IMR-90 (cell line): ENCODE measurements around the gene HSH2D. TPM values are rescaled to one million over a fixed set of nuclear protein-coding genes. Genes with fewer than 3 reads are reported as not detected.

ENCODE experiments used
- ATAC-seq: fragments of 200-7000 bp; cut with Tn5 transposase; 2 replicates; pipeline ENCODE4 v1.9.1; 2020; ENCODE audit warnings: low read depth, mild to moderate bottlenecking, moderate library complexity
- BruUV-seq: library from RNA; stranded (reverse); fragments of 400-500 nt; replicated peaks from 2 replicates; lab custom pipeline; 2021; lab: Mats Ljungman, UMichigan
- CTCF ChIA-PET: fragments of 300-600 bp; formaldehyde crosslinking; extraction: SDS; loops from one replicate; lab custom pipeline; 2021; ENCODE audit warnings: antibody characterized with exemption; lab: Yijun Ruan, JAX
- POLR2A ChIA-PET: fragments of 300-600 bp; sonication (Branson Sonifier 250); formaldehyde crosslinking; loops from one replicate; lab custom pipeline; 2022; ENCODE audit warnings: antibody characterized with exemption; ENCODE audit not compliant: unreplicated experiment; lab: Charles Lee
- DNase-seq: peaks from one replicate; pipeline ENCODE4 v3.0.0; 2013
- H2AFZ ChIP-seq: replicated peaks from 2 replicates; pipeline ENCODE3; 2013; ENCODE audit warnings: low read length, mild to moderate bottlenecking; ENCODE audit not compliant: poor library complexity
- H2AK5ac ChIP-seq: 2 replicates; pipeline ENCODE4 v1.6.1; 2013; ENCODE audit warnings: low read depth, low read length, inconsistent platforms
- H2AK9ac ChIP-seq: replicated peaks from 2 replicates; pipeline ENCODE3; 2013; ENCODE audit warnings: mild to moderate bottlenecking, low read depth, low read length, moderate library complexity; ENCODE audit not compliant: poor library complexity
- H2BK120ac ChIP-seq: 2 replicates; pipeline ENCODE4 v1.6.1; 2013; ENCODE audit warnings: low read depth, low read length, inconsistent platforms
- H2BK15ac ChIP-seq: 3 replicates; pipeline ENCODE4 v1.6.1; 2013; ENCODE audit warnings: low read depth, low read length, inconsistent platforms
- H2BK20ac ChIP-seq: 2 replicates; pipeline ENCODE4 v1.6.1; 2013; ENCODE audit warnings: low read depth, mild to moderate bottlenecking, inconsistent platforms, low read length, moderate library complexity
- H2BK5ac ChIP-seq: 2 replicates; pipeline ENCODE4 v1.6.1; 2013; ENCODE audit warnings: mild to moderate bottlenecking, low read depth, low read length, inconsistent platforms; ENCODE audit not compliant: poor library complexity, severe bottlenecking
- H3K14ac ChIP-seq: replicated peaks from 2 replicates; pipeline ENCODE4 v1.6.1; 2013; ENCODE audit warnings: low read depth, low read length, inconsistent platforms
- H3K18ac ChIP-seq: 2 replicates; pipeline ENCODE4 v1.6.1; 2013; ENCODE audit warnings: low read depth, low read length, control low read depth
- H3K23ac ChIP-seq: 2 replicates; pipeline ENCODE4 v1.6.1; 2013; ENCODE audit warnings: low read depth, low read length, inconsistent platforms
- H3K27ac ChIP-seq: 2 replicates; pipeline ENCODE4 v1.5.1; 2013; ENCODE audit warnings: mild to moderate bottlenecking, control low read depth, low read length; ENCODE audit not compliant: insufficient read depth
- H3K27me3 ChIP-seq: 2 replicates; pipeline ENCODE4 v1.6.1; 2013; ENCODE audit warnings: low read length; ENCODE audit not compliant: control insufficient read depth, insufficient read depth
- H3K36me3 ChIP-seq: 2 replicates; pipeline ENCODE4 v1.6.1; 2013; ENCODE audit warnings: low read length, mixed read lengths; ENCODE audit not compliant: control insufficient read depth, insufficient read depth
- H3K4ac ChIP-seq: 2 replicates; pipeline ENCODE4 v1.6.1; 2013; ENCODE audit warnings: low read depth, low read length, inconsistent platforms
- H3K4me1 ChIP-seq: 2 replicates; pipeline ENCODE4 v1.6.1; 2013; ENCODE audit warnings: low read length, mixed read lengths; ENCODE audit not compliant: control insufficient read depth, insufficient read depth
- H3K4me2 ChIP-seq: 2 replicates; pipeline ENCODE4 v1.6.1; 2013; ENCODE audit warnings: low read depth, mild to moderate bottlenecking, control low read depth, low read length, moderate library complexity
- H3K4me3 ChIP-seq: 2 replicates; pipeline ENCODE4 v1.5.1; 2013; ENCODE audit warnings: low read depth, mild to moderate bottlenecking, control low read depth, low read length, moderate library complexity; ENCODE audit not compliant: insufficient read depth
- H3K56ac ChIP-seq: 2 replicates; pipeline ENCODE4 v1.6.1; 2013; ENCODE audit warnings: low read length, inconsistent platforms; ENCODE audit not compliant: insufficient read depth; ENCODE audit errors: extremely low read depth
- H3K79me1 ChIP-seq, 2 experiments: 2 replicates each; pipeline ENCODE4 v1.6.1; 2013; ENCODE audit warnings: low read length in 2 of 2, inconsistent platforms in 1 of 2, low read depth in 1 of 2
- H3K9ac ChIP-seq: 2 replicates; pipeline ENCODE4 v1.6.1; 2013; ENCODE audit warnings: low read depth, low read length, control low read depth
- H3K9me1 ChIP-seq: 2 replicates; pipeline ENCODE4 v1.6.1; 2013; ENCODE audit warnings: low read length, inconsistent platforms; ENCODE audit not compliant: insufficient read depth
- H3K9me3 ChIP-seq: 2 replicates; pipeline ENCODE4 v1.6.1; 2013; ENCODE audit warnings: low read length; ENCODE audit not compliant: control insufficient read depth, insufficient read depth
- H4K20me1 ChIP-seq: 2 replicates; pipeline ENCODE4 v1.6.1; 2013; ENCODE audit warnings: low read length, inconsistent platforms; ENCODE audit not compliant: insufficient read depth
- H4K5ac ChIP-seq: 2 replicates; pipeline ENCODE4 v1.6.1; 2013; ENCODE audit warnings: mild to moderate bottlenecking, low read depth, low read length, control low read depth
- H4K8ac ChIP-seq, 2 experiments: 2 replicates each; pipeline ENCODE4 v1.6.1; 2013; ENCODE audit warnings: low read depth in 2 of 2, low read length in 2 of 2, control low read depth in 1 of 2, inconsistent platforms in 1 of 2
- H4K91ac ChIP-seq: 2 replicates; pipeline ENCODE4 v1.6.1; 2013; ENCODE audit warnings: low read depth, low read length, inconsistent platforms; ENCODE audit not compliant: insufficient read depth
- BHLHE40 ChIP-seq: fragments of 150-350 bp; IDR thresholded peaks from 2 replicates; pipeline ENCODE4 v1.6.1; 2016; ENCODE audit warnings: mild to moderate bottlenecking, low read depth, low read length
- CEBPB ChIP-seq: IDR thresholded peaks from 2 replicates; pipeline ENCODE4 v1.6.1; 2012; ENCODE audit warnings: low read depth, low read length, improper control_type of control experiment
- CHD1 ChIP-seq: IDR thresholded peaks from 2 replicates; pipeline ENCODE4 v1.6.1; 2012; ENCODE audit warnings: low read depth, low read length, improper control_type of control experiment
- FOS ChIP-seq: fragments of 150-350 bp; IDR thresholded peaks from 2 replicates; pipeline ENCODE4 v1.6.1; 2016; ENCODE audit warnings: low read depth, low read length
- MAFK ChIP-seq: IDR thresholded peaks from 2 replicates; pipeline ENCODE4 v1.6.1; 2012; ENCODE audit warnings: low read depth, low read length, improper control_type of control experiment
- MAZ ChIP-seq: IDR thresholded peaks from 2 replicates; pipeline ENCODE4 v1.6.1; 2012; ENCODE audit warnings: low read depth, mild to moderate bottlenecking, low read length, improper control_type of control experiment, moderate library complexity, borderline replicate concordance
- MXI1 ChIP-seq: IDR thresholded peaks from 2 replicates; pipeline ENCODE4 v1.6.1; 2012; ENCODE audit warnings: low read depth, mild to moderate bottlenecking, low read length, moderate library complexity, borderline replicate concordance
- NFE2L2 ChIP-seq: fragments of 150-350 bp; IDR thresholded peaks from 2 replicates; pipeline ENCODE4 v1.6.1; 2016; ENCODE audit warnings: low read depth, mild to moderate bottlenecking, low read length
- POLR2A ChIP-seq: IDR thresholded peaks from 2 replicates; pipeline ENCODE4 v1.6.1; 2012; ENCODE audit warnings: mild to moderate bottlenecking, low read depth, low read length
- RAD21 ChIP-seq: IDR thresholded peaks from 2 replicates; pipeline ENCODE4 v1.6.1; 2012; ENCODE audit warnings: low read length, improper control_type of control experiment
- RFX5 ChIP-seq: IDR thresholded peaks from 2 replicates; pipeline ENCODE4 v1.8.0; 2012; ENCODE audit warnings: low read depth, mild to moderate bottlenecking, low read length, moderate library complexity
- SMC3 ChIP-seq: fragments of 150-350 bp; IDR thresholded peaks from 2 replicates; pipeline ENCODE4 v1.6.1; 2016; ENCODE audit warnings: low read depth, mild to moderate bottlenecking, antibody characterized with exemption, low read length, moderate library complexity
- WGBS, 2 experiments: methylation state at CpG; one replicate each; pipeline versions ENCODE4 v1.1.5 to v1.1.7; 2013; ENCODE audit warnings: missing lambda C conversion rate in 2 of 2; ENCODE audit not compliant: insufficient read length in 1 of 2; ENCODE audit errors: extremely low coverage in 2 of 2; 5-methylcytosine and 5-hydroxymethylcytosine counted together
- dilution Hi-C: fragments of 300-500 bp; cut with HindIII; formaldehyde crosslinking; loops from one replicate; pipeline ENCODE4 v1.14.3; 2018; ENCODE audit warnings: low sequenced_read_pairs; ENCODE audit not compliant: unreplicated experiment
- in situ Hi-C: fragments of 300-500 bp; cut with MboI; formaldehyde crosslinking; loops from 3 replicates; pipeline ENCODE4 v1.14.3; 2019; ENCODE audit warnings: low sequenced_read_pairs, inconsistent platforms, mixed read lengths
- intact Hi-C: fragments of 100-400 bp; cut with micrococcal nuclease; formaldehyde crosslinking; loops from 2 replicates; pipeline ENCODE4 v1.10.0; 2022
- polyA plus RNA-seq, 3 experiments: library from polyadenylated mRNA; depleted of rRNA; stranded (reverse); fragments of >200 nt; gene quantifications; 2 replicates each; pipeline ENCODE4 v1.2.3, GENCODE V29; 2012; ENCODE audit warnings: low replicate concordance in 1 of 3
- total RNA-seq: library from RNA; depleted of rRNA; stranded (reverse); fragments of >200 nt; gene quantifications from 2 replicates; pipeline ENCODE4 v1.2.3, GENCODE V29; 2012
- TF ChIP-seq, protein P1 (sequence below): conservative IDR thresholded peaks from 2 replicates; pipeline ENCODE4 v1.5.1; 2012; ENCODE audit warnings: mild to moderate bottlenecking, low read depth, low read length, improper control_type of control experiment
- TF ChIP-seq, protein P2 (sequence below): fragments of 150-350 bp; IDR thresholded peaks from 2 replicates; pipeline ENCODE4 v1.6.1; 2016; ENCODE audit warnings: low read depth, mild to moderate bottlenecking, low read length, moderate library complexity, borderline replicate concordance
- TF ChIP-seq, protein P3 (sequence below): fragments of 150-350 bp; IDR thresholded peaks from 2 replicates; pipeline ENCODE4 v1.6.1; 2017; ENCODE audit warnings: mild to moderate bottlenecking, antibody characterized with exemption, low read length, low read depth

Gene HSH2D
- total and polyA plus RNA-seq, 2 of the 4 experiments (the other 2 are of a cell fraction): not detected

DNA sequence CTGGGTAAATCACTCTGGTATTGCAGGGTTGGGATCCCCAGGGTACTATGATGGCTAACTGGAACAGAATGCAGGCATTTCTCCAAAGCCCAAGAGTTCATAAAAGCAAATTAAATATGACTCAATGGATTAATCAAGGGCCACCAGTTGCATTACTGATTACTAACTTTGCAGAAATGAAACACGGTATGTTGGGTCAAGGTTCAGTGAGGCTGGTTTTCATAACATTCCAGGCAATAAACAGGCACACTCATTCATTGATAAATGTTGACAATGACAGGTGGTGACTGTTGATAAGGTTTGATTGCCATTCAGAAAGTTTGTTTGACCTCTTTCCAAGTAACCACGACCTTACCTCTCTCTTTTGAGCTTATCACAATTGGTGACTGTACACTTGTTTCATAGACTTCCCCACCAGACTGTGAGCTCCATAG lies 53.7 kb downstream of the HSH2D start:
- Histone ChIP-seq H2BK20ac (peak overlapping the region; percentile 23; the same call in 1 of the 2 replicates), H4K8ac (peak overlapping the region; percentile 71 to 98), H2BK5ac (peak overlapping the region; percentile 91), H3K9me3 (no peaks in the 10 kb centered on the region), H3K56ac (peak overlapping the region; percentile 94), H2BK15ac (peak overlapping the region; percentile 57; the same call in 1 of the 3 replicates), H2AFZ (peak overlapping the region; percentile 91), H3K23ac (peak overlapping the region; percentile 78), H4K91ac (peak overlapping the region; percentile 90), H4K5ac (peak overlapping the region; percentile 93), H3K18ac (peak overlapping the region; percentile 48), H3K4me1 (peaks cover 9% of the 10 kb centered on the region), H3K4me3 (peak overlapping the region; percentile 47), H2AK9ac (peak overlapping the region; percentile 97), H3K4ac (peak overlapping the region; percentile 87), H4K20me1 (peaks cover 35% of the 10 kb centered on the region), H2BK120ac (peak overlapping the region; percentile 64), H3K27ac (peak overlapping the region; percentile 82), H3K36me3 (peaks cover 18% of the 10 kb centered on the region), H3K27me3 (no peaks in the 10 kb centered on the region), H3K79me1 (peaks cover 2 to 41% of the 10 kb centered on the region in 2 experiments; a peak in 3 of 4 replicates), H3K14ac (peak overlapping the region; percentile 78), H3K9me1 (peaks cover 24% of the 10 kb centered on the region), H3K4me2 (peak overlapping the region; percentile 90), H3K9ac (peak overlapping the region; percentile 79), H2AK5ac (peak overlapping the region; percentile 88)
- dilution Hi-C loops: no loop called here
- in situ Hi-C loops: loop anchor here (25.0 kb wide), 4 partner anchors 360 to 1085 kb away; partner anchors contain the start of genes AKAP8L, CYP4F3 and SYDE1
- ATAC-seq (peak; percentile 48), DNase-seq (peak; percentile 92)
- POLR2A ChIA-PET: no interaction called here
- intact Hi-C loops: loop anchor here (2.0 to 5.0 kb wide), 2 partner anchors 120 to 186 kb away; partner anchors contain the start of gene TPM4
- BruUV-seq: no TSS peak
- CTCF ChIA-PET: interaction anchor here (0.9 kb wide), 1 partner anchor 12 kb away, joined by 3 read pairs; the partner anchor contains the start of gene FAM32A
- no CpG with 5 or more reads among the region's 2 CpGs for WGBS, 2 experiments
- TF ChIP-seq POLR2A (no peak), FOS (peak; percentile 64), MAZ (no peak), CHD1 (no peak), NFE2L2 (no peak), MAFK (peak; percentile 23; the same call in 1 of the 2 replicates), CEBPB (peak; percentile 70; the same call in 1 of the 2 replicates), BHLHE40 (peak; percentile 65), RFX5 (no peak), MXI1 (no peak), SMC3 (no peak), RAD21 (no peak)
- TF ChIP-seq, protein P1, sequence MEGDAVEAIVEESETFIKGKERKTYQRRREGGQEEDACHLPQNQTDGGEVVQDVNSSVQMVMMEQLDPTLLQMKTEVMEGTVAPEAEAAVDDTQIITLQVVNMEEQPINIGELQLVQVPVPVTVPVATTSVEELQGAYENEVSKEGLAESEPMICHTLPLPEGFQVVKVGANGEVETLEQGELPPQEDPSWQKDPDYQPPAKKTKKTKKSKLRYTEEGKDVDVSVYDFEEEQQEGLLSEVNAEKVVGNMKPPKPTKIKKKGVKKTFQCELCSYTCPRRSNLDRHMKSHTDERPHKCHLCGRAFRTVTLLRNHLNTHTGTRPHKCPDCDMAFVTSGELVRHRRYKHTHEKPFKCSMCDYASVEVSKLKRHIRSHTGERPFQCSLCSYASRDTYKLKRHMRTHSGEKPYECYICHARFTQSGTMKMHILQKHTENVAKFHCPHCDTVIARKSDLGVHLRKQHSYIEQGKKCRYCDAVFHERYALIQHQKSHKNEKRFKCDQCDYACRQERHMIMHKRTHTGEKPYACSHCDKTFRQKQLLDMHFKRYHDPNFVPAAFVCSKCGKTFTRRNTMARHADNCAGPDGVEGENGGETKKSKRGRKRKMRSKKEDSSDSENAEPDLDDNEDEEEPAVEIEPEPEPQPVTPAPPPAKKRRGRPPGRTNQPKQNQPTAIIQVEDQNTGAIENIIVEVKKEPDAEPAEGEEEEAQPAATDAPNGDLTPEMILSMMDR: no peak
- TF ChIP-seq, protein P2, sequence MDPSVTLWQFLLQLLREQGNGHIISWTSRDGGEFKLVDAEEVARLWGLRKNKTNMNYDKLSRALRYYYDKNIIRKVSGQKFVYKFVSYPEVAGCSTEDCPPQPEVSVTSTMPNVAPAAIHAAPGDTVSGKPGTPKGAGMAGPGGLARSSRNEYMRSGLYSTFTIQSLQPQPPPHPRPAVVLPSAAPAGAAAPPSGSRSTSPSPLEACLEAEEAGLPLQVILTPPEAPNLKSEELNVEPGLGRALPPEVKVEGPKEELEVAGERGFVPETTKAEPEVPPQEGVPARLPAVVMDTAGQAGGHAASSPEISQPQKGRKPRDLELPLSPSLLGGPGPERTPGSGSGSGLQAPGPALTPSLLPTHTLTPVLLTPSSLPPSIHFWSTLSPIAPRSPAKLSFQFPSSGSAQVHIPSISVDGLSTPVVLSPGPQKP: no peak
- TF ChIP-seq, protein P3, sequence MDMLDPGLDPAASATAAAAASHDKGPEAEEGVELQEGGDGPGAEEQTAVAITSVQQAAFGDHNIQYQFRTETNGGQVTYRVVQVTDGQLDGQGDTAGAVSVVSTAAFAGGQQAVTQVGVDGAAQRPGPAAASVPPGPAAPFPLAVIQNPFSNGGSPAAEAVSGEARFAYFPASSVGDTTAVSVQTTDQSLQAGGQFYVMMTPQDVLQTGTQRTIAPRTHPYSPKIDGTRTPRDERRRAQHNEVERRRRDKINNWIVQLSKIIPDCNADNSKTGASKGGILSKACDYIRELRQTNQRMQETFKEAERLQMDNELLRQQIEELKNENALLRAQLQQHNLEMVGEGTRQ: no peak
